GM21515 (cell line): ENCODE data around the gene HOGA1.

Source experiments
- ATAC-seq: cut with Tn5 transposase; IDR thresholded peaks from one replicate; pipeline ENCODE4 v1.9.1; 2021; ENCODE audit not compliant: unreplicated experiment

The HOGA1 gene

GRCh38 chr10:97578171-97578844 lies 5.9 kb upstream of the HOGA1 start:
- ATAC-seq, result no peak

- ATAC-seq, result no peak
Observed at GRCh38 chr10:97580421-97581367, 3.5 kb upstream of the HOGA1 start.

GRCh38 chr10:97582169-97582568 lies 2.0 kb upstream of the HOGA1 start:
- no peak for ATAC-seq

- ATAC-seq, result no peak
Observed at GRCh38 chr10:97583476-97583875, 713 bp upstream of the HOGA1 start.

GRCh38 chr10:97584798-97585438 lies 729 bp downstream of the HOGA1 start:
- no peak for ATAC-seq

- no peak for ATAC-seq
Observed at GRCh38 chr10:97585439-97585811, 1.2 kb downstream of the HOGA1 start.

GRCh38 chr10:97587183-97587582 lies 3.0 kb downstream of the HOGA1 start:
- no peak for ATAC-seq

GRCh38 chr10:97589479-97589878 lies 5.3 kb downstream of the HOGA1 start, which contains the start of gene C10orf62:
Gene C10orf62 (plus strand): TSS chr10:97589721. CDS start chr10:97589898, 177 bp downstream.
- no peak for ATAC-seq

GRCh38 chr10:97590082-97590747 lies 6.0 kb downstream of the HOGA1 start:
- no peak for ATAC-seq

GRCh38 chr10:97590748-97591495 lies 6.7 kb downstream of the HOGA1 start:
- ATAC-seq, result no peak

- no peak for ATAC-seq
Observed at GRCh38 chr10:97593421-97593820, 9.2 kb downstream of the HOGA1 start.

GRCh38 chr10:97596101-97597082 lies 12.2 kb downstream of the HOGA1 start:
- no peak for ATAC-seq

- ATAC-seq, result no peak
Observed at GRCh38 chr10:97597778-97598177, 13.6 kb downstream of the HOGA1 start.

- no peak for ATAC-seq
Observed at GRCh38 chr10:97598407-97599271, 14.4 kb downstream of the HOGA1 start.

- ATAC-seq, result no peak
Observed at GRCh38 chr10:97599272-97599619, 15.1 kb downstream of the HOGA1 start.

GRCh38 chr10:97600616-97601015 lies 16.4 kb downstream of the HOGA1 start:
- no peak for ATAC-seq

GRCh38 chr10:97601268-97602215 lies 17.4 kb downstream of the HOGA1 start:
- ATAC-seq, result no peak
